Calu3 (cell line): Measurements from ENCODE around the gene NMT2. TPM values are rescaled to one million over a fixed set of nuclear protein-coding genes. Genes with fewer than 3 reads are reported as not detected.

Experiments
- BruUV-seq: library from RNA; stranded (reverse); fragments of 400-500 nt; replicated peaks from 2 replicates; lab custom pipeline; 2021; lab: Mats Ljungman, UMichigan
- CTCF ChIA-PET: fragments of 300-600 bp; sonication (Branson Sonifier 250); formaldehyde crosslinking; loops from one replicate; lab custom pipeline; 2022; ENCODE audit warnings: antibody characterized with exemption; lab: Charles Lee
- DNase-seq: peaks from one replicate; pipeline ENCODE4 v3.0.0; 2022
- H3K27ac Mint-ChIP-seq: one replicate; pipeline ENCODE4 v1.8.0; 2022; ENCODE audit warnings: mixed read lengths; ENCODE audit not compliant: unreplicated experiment
- H3K27me3 Mint-ChIP-seq: one replicate; pipeline ENCODE4 v1.8.0; 2022; ENCODE audit warnings: mixed read lengths; ENCODE audit not compliant: unreplicated experiment
- H3K36me3 Mint-ChIP-seq: one replicate; pipeline ENCODE4 v1.8.0; 2022; ENCODE audit warnings: mild to moderate bottlenecking, moderate library complexity, mixed read lengths; ENCODE audit not compliant: insufficient read depth, unreplicated experiment
- H3K4me1 Mint-ChIP-seq: one replicate; pipeline ENCODE4 v1.8.0; 2022; ENCODE audit warnings: mild to moderate bottlenecking, low read depth, mixed read lengths; ENCODE audit not compliant: unreplicated experiment
- H3K4me3 Mint-ChIP-seq: one replicate; pipeline ENCODE4 v1.8.0; 2022; ENCODE audit warnings: mild to moderate bottlenecking, low read depth, moderate library complexity, mixed read lengths; ENCODE audit not compliant: unreplicated experiment
- H3K9me3 Mint-ChIP-seq: one replicate; pipeline ENCODE4 v1.8.0; 2022; ENCODE audit warnings: low read depth, mixed read lengths; ENCODE audit not compliant: unreplicated experiment
- CTCF ChIP-seq: fragments of 200-600 bp; IDR thresholded peaks from one replicate; pipeline ENCODE4 v1.8.0; 2022; ENCODE audit warnings: antibody characterized with exemption; ENCODE audit not compliant: unreplicated experiment
- intact Hi-C: fragments of 100-400 bp; cut with micrococcal nuclease; formaldehyde crosslinking; loops from one replicate; pipeline ENCODE4 v1.10.0; 2022; ENCODE audit not compliant: unreplicated experiment
- total RNA-seq: library from RNA; stranded (reverse); gene quantifications from 2 replicates; pipeline ENCODE4 v1.2.3, GENCODE V29; 2022

Gene NMT2
- total RNA-seq, 1 experiment from 2014 or later, result 8.6 TPM

- CTCF ChIA-PET, result interaction anchor here (1.0 kb wide), 1 partner anchor 144 kb away, joined by 3 read pairs; no protein-coding TSS in a partner anchor
- Mint-ChIP-seq H3K27me3 (no peaks in the 10 kb centered on the region), H3K27ac (peak within 1 kb of the TSS; percentile 99), H3K9me3 (no peaks in the 10 kb centered on the region), H3K36me3 (peaks cover 51% of the 10 kb centered on the region), H3K4me1 (peaks cover 24% of the 10 kb centered on the region), H3K4me3 (peak within 1 kb of the TSS; percentile 98)
- intact Hi-C loops, result no loop called here
- peak; percentile 98 for DNase-seq
- TF ChIP-seq CTCF, result no peak
- BruUV-seq, result no TSS peak
These were observed 71.3 kb downstream of the NMT2 start, which contains the start of gene RPP38 for GRCh38 chr10:15097011-15097812. TSS of gene RPP38 (plus strand) at chr10:15097355. CDS start at chr10:15103315, 5,960 bp downstream.

GRCh38 chr10:15096661-15097010 is 71.9 kb downstream of the NMT2 start:
- H3K27ac Mint-ChIP-seq, result peak overlapping the region; percentile 99
- TF ChIP-seq CTCF, result no peak
- no peaks in the 10 kb centered on the region for H3K27me3 Mint-ChIP-seq
- H3K9me3 Mint-ChIP-seq, result peaks cover 2% of the 10 kb centered on the region
- CTCF ChIA-PET, result no interaction called here
- peaks cover 46% of the 10 kb centered on the region for H3K36me3 Mint-ChIP-seq
- TSS peak; percentile 71 for BruUV-seq
- no peak for DNase-seq
- H3K4me1 Mint-ChIP-seq, result peaks cover 24% of the 10 kb centered on the region
- peak overlapping the region; percentile 98 for H3K4me3 Mint-ChIP-seq
- intact Hi-C loops, result no loop called here

GRCh38 chr10:15092855-15093408 is 75.6 kb downstream of the NMT2 start:
- Mint-ChIP-seq H3K27ac (no peak overlapping the region), H3K36me3 (peaks cover 22% of the 10 kb centered on the region), H3K4me3 (no peak overlapping the region), H3K4me1 (no peaks in the 10 kb centered on the region), H3K27me3 (no peaks in the 10 kb centered on the region), H3K9me3 (peaks cover 2% of the 10 kb centered on the region)
- TF ChIP-seq CTCF, result no peak
- CTCF ChIA-PET, result interaction anchor here (0.5 kb wide), 1 partner anchor 20 kb away, joined by 5 read pairs; no protein-coding TSS in a partner anchor
- intact Hi-C loops, result no loop called here
- DNase-seq, result no peak
- no TSS peak for BruUV-seq

GRCh38 chr10:15091418-15091817 is 77.1 kb downstream of the NMT2 start:
- DNase-seq, result no peak
- Mint-ChIP-seq H3K4me1 (no peaks in the 10 kb centered on the region), H3K4me3 (no peak overlapping the region), H3K27ac (no peak overlapping the region), H3K36me3 (peaks cover 7% of the 10 kb centered on the region), H3K27me3 (no peaks in the 10 kb centered on the region), H3K9me3 (peaks cover 2% of the 10 kb centered on the region)
- CTCF ChIA-PET, result no interaction called here
- no peak for TF ChIP-seq CTCF
- no TSS peak for BruUV-seq
- intact Hi-C loops, result no loop called here
